Measurements from ENCODE around the gene PTAFR.

The PTAFR gene

GRCh38 chr1:28155628-28156027 lies 20.9 kb downstream of the PTAFR start:
- TF ChIP-seq, protein P1, sequence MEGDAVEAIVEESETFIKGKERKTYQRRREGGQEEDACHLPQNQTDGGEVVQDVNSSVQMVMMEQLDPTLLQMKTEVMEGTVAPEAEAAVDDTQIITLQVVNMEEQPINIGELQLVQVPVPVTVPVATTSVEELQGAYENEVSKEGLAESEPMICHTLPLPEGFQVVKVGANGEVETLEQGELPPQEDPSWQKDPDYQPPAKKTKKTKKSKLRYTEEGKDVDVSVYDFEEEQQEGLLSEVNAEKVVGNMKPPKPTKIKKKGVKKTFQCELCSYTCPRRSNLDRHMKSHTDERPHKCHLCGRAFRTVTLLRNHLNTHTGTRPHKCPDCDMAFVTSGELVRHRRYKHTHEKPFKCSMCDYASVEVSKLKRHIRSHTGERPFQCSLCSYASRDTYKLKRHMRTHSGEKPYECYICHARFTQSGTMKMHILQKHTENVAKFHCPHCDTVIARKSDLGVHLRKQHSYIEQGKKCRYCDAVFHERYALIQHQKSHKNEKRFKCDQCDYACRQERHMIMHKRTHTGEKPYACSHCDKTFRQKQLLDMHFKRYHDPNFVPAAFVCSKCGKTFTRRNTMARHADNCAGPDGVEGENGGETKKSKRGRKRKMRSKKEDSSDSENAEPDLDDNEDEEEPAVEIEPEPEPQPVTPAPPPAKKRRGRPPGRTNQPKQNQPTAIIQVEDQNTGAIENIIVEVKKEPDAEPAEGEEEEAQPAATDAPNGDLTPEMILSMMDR (conservative IDR thresholded peaks at IDR 0.05; ENCODE audit: low read length), result no peak
- DNase-seq (ENCODE audit: low read depth), result no peak
- no peak overlapping the region for H3K4me3 ChIP-seq (ENCODE audit: low read length)

DNA sequence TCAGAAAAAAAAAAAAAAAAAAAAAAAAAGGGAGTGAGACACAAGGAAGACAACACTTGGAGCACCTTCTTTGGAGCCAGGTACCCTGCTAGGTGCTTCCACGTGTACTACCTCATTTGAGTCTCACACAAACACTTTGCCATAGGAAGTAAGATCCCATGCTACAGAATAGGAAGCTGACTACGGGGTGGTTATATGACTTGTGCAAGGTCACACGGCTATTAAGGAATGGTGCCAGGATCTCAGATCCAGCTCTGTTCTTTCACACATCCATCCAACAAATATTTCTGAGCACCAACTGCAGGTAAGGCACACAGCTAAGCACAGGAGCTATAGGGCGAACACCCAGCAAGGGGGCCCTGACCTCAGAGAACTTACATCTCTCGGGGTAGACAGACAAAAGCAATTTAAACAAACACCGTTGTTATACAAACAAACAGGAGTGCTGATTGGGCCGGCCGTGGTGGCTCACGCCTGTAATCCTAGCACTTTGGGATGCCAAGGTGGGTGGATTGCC lies 22.4 kb downstream of the PTAFR start:
- TF ChIP-seq, protein P1 (conservative IDR thresholded peaks at IDR 0.05; ENCODE audit: low read length), result no peak
- DNase-seq (ENCODE audit: low read depth), result no peak
- H3K4me3 ChIP-seq (ENCODE audit: low read length), result no peak overlapping the region

DNA sequence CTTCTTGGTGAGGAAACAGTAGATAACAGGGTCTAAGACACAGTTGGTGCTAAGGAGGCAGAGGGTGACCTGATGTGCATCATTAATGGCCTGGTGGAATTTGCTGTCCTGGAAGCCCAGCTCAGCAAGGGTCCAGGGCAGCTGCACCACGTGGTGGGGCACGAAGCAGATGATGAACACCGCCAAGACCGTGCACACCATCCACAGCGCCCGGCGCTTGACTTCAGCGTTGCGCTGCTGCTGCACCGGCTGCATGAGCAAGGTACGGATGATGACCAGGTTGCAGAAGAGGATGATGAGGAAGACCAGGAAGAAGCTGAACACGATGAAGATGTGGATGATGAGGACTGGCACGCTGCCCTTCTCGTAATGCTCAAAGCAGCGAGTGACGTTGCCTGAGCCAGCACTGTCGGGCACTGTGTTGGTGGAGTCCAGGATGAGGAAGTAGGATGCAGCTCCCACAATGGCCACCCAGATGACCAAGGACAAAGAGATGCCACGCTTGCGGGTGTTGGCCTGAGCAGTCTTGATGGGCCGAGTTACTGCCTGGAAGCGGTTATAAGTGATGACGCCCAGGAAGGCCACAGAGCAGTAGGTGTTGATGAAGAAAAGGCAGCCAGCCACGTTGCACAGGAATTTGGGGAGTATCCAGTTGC lies 26.2 kb downstream of the PTAFR start:
- H3K4me3 ChIP-seq (ENCODE audit: low read length), result no peak overlapping the region
- TF ChIP-seq, protein P1 (conservative IDR thresholded peaks at IDR 0.05; ENCODE audit: low read length), result no peak
- DNase-seq (ENCODE audit: low read depth), result no peak

GRCh38 chr1:28148880-28149195 lies 27.7 kb downstream of the PTAFR start:
- DNase-seq (ENCODE audit: low read depth), result no peak
- TF ChIP-seq, protein P1 (conservative IDR thresholded peaks at IDR 0.05; ENCODE audit: low read length), result no peak
- H3K4me3 ChIP-seq (ENCODE audit: low read length), result no peak overlapping the region

DNA sequence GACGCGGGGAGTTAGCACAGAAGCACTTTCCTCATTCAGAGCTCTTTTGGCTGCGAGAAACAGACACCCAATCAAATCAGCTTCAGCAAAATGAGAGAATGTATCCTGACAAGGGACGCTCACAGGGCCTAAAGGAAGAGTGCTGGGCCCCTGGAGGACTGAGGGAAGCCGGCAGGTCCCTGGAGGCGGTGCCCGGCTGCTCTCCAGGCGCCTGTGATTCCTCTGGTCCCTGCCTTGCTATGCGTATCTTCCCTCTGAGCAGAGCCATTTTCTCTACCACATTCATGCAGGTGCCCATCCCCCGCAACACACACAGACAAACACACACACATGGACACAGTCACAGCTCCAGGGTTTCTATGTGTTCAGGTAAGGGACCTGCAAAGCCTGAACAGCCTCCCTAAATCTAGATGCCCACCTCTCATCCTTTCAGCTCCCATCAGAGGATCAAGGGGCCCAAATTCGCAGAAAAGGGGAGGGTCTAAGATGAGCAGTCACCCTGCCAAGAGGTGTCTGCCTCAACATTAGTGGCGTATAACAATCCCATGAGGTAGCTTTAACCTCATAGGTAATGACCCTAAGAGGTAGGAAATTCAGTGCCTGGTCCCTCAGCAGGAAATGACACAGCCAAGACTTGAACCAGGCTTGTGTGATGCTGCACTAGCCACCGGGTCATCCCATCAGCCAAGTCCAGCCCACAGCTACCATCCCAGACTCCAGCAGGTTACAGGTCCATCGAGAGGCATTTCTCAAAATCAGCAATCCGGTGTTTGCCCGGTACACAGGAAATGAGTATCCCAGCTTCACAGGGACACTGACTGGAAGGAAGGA lies 29.0 kb downstream of the PTAFR start:
- TF ChIP-seq, protein P1 (conservative IDR thresholded peaks at IDR 0.05; ENCODE audit: low read length), result no peak
- no peak for DNase-seq (ENCODE audit: low read depth)
- no peak overlapping the region for H3K4me3 ChIP-seq (ENCODE audit: low read length)

DNA sequence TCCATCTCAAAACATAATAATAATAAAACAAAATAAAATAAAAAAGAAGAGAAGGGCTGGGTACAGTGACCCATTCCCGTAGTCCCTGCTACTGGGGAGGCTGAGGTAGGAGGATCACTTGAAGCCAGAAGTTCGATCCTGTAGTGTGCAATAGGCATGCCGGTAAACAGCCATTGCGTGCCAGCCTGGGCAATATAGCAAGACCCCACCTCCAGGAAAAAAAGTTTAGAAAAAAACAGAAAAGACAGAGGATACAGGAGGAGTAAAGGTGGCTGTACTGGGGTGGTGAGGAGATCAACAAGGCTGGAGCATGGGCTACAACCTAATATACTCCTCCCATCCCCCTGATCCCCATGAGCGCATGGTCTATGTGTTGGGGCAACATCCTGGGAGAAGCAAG lies 30.8 kb downstream of the PTAFR start:
- TF ChIP-seq, protein P1 (conservative IDR thresholded peaks at IDR 0.05; ENCODE audit: low read length), result no peak
- H3K4me3 ChIP-seq (ENCODE audit: low read length), result no peak overlapping the region
- DNase-seq (ENCODE audit: low read depth), result no peak

All from AG10803 (cell line).